CD4-positive, alpha-beta T cell treated with Interleukin-10 for 1 hour (primary cell): ENCODE data around the gene DTD1.
A peak's percentile ranks its signal among the peaks of the same experiment; 100 is the strongest.

Source experiments
- DNase-seq: peaks from one replicate; pipeline ENCODE4 v3.0.0-alpha.2; 2020

The DTD1 gene

GRCh38 chr20:18715564-18715963, 127.7 kb downstream of the DTD1 start:
- no peak for DNase-seq

DNA sequence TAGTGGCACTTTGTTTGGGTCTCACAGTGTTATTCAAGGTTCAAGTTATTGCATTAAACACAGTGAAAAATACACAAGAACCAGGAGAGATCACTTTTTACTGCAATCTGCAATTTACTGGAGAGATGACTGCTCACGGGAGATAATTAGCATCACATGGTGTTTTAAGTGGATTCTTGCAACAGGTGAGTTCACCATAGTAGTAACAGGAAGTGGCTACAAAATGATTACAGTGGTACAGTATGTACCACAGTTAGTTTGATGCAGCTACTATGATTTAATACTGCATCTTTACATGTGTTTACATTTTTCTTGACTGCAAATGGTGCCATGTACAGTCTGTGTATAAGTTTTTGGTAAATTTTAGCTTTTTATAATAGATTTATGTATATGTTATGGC, 129.2 kb downstream of the DTD1 start:
- no peak for DNase-seq

GRCh38 chr20:18718129-18718528, 130.3 kb downstream of the DTD1 start:
- no peak for DNase-seq

DNA sequence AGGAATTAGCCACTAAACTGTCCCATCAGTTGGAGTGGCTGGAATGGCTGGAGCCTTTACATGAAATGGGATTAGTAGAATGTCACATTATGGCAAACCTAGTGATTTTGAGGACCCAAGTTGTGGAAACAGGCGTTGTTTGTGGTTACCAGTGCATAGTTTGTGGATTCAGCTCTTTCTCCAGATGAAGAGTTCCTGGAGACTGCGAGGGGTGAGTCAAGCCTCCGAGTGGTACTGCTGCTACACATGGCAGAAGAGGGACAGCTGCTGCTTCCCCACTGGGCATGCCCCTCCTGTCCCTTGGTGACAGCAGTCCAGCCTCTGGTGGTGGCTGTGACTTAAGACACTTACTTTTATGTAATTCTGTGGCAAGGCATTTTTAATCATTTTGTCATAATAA, 131.6 kb downstream of the DTD1 start:
- DNase-seq, result no peak

GRCh38 chr20:18721551-18722115, 133.8 kb downstream of the DTD1 start:
- DNase-seq, result no peak

GRCh38 chr20:18722371-18722770, 134.5 kb downstream of the DTD1 start:
- no peak for DNase-seq

DNA sequence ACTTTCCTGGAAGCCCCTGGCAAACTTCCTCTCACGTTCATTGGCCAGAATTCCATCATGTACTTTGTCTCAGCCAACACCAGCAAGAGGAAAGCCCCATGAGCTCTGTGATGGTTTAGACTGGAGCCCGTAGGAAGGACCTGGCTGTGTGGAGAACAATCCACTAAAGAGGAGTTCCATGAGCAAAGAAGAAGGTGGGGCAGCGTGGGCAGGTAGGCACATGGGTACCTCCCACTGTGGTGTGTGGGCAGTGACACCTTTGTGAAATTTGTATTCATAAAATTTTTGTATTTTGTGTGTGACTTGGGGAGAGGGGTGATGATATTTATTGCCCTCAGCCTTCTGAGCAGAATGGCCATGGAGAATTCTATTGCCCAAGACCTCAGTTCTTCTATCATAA, 136.2 kb downstream of the DTD1 start:
- DNase-seq, result no peak

DNA sequence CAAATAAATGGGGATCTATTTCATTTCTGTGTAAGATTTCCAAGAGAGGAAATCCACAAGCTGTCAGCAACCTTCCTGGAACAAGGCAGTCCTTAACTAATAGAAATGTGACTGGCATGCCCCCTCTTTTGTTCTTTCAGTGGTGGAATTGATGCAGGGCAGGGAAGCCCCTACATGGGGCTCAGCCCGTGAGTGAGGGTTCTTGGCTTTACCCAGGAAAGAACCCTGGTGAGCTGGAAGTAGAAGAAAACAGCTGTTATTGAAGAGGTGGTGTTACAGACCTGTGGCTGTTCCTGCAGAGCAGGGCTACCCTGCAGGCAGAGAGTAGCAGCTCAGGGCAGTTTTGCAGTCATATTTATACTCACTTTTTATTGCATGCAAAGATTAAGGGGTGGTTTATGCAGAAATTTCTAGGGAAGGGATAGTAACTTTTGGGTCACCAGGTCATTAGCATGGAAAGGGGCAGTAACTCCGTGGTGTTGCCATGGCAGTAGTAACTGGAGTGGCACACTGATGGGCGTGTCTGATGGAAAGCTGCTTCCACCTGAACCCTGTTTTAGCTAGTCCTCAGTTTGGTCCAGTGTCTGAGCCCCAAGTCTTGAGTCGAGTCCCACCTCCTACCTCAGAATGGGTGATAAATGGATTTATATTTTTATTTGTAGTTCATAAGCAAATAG, 137.1 kb downstream of the DTD1 start:
- DNase-seq, result no peak

DNA sequence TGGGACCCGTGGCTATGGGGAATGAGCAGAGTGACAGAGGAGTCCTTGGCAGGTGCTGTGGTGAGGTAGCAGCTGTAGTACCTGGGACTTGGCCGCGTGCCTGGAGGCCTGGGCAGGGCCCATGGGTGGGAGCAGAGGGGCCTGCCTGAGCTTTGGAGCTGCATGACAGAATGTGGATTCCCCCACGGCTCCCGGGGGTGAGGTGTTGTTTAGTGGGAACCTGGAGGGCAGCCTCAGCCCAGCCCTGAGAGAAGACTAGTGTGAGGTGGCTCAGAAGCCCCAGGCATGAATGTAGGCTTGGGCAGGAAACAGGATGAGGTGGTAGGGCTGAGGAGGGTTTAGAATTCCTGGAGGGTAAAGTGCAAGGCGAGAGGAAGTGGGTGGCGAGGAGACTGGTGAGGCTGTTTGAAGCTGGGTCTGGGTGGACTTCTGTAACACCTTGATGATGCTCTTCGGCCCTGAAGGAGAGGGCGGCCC, 139.2 kb downstream of the DTD1 start:
- no peak for DNase-seq

- DNase-seq, result no peak
Measured at GRCh38 chr20:18728165-18728869, 140.5 kb downstream of the DTD1 start.

GRCh38 chr20:18728870-18729224, 141.0 kb downstream of the DTD1 start:
- no peak for DNase-seq

GRCh38 chr20:18729231-18729825, 141.5 kb downstream of the DTD1 start:
- DNase-seq, result no peak

DNA sequence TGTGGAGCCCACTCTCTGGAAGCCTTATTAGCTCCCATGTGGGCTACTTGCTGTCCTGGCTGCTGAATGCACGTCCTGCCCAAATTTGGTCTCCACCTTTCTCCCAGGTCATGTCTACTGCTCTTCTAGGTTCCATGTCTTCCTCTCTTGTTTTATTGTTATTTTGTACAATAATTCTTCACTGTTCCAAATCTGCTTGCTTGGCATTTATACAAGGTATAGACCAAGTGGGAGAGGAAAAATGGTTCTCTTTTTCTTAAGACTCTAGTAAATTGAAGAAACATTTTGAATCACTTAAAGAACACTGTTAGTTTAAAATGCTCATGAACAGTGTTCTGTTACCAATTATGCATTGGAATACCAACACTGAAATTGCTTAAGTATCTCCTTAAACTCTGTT, 144.1 kb downstream of the DTD1 start:
- DNase-seq, result no peak

- no peak for DNase-seq
Measured at GRCh38 chr20:18734525-18735189, 146.8 kb downstream of the DTD1 start.

GRCh38 chr20:18737140-18737539, 149.3 kb downstream of the DTD1 start:
- no peak for DNase-seq

DNA sequence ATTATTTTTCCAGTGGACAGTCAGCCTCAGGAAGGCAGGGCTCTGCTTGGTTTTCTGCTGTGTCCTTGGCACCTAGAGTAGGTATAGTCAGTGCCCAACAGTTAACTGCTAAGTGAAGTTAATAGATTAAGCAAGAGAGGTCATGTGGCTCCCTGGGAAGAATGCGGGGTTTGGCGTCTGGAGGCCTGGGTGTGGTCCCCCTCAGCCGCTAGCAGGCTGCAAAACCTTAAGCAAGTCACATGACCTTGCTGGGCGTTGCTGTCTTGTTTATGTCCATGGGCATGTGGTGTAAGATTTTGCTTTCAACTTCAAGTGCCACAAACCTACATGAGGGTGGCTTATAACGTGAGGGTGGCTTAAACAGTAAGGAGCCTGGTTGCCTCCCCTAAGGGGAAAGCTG, 150.2 kb downstream of the DTD1 start:
- DNase-seq, result peak; percentile 67

DNA sequence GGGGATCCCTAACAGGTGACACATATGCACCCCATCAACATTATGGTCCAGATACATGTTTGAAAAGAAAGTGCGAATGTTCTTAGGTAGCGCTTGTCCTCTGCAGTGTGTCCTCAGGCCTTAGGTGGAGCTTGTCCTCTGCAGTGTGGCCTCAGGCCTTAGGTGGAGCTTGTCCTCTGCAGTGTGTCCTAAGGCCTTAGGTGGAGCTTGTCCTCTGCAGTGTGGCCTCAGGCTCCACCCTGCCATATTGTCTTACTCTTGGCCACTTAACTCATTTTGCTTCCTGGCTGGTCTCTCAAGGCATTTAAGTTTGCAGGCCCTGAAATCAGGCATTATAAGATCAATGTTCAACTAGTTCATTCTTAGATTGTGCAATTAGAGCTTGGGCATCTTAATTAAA, 151.0 kb downstream of the DTD1 start:
- no peak for DNase-seq

DNA sequence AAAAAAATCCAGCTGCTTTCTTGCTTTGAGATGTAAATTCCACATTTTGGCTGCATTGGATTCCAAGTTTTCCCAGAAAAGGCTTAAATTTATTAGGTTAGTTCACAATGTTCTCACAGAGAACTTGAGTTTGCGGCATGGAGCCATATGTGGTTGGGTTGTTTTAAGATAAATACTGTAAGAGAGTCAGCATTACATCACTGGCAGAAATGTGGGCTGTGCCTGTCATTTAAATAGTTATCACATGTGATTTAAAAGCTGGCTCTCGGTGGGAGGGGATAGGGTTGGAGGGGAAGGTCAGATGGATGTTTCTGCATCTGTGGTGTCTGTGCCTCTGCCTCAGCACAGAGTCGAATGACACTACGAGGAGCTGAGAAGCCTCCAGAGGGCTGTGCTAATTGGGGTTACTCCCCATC, 151.9 kb downstream of the DTD1 start:
- DNase-seq, result no peak

DNA sequence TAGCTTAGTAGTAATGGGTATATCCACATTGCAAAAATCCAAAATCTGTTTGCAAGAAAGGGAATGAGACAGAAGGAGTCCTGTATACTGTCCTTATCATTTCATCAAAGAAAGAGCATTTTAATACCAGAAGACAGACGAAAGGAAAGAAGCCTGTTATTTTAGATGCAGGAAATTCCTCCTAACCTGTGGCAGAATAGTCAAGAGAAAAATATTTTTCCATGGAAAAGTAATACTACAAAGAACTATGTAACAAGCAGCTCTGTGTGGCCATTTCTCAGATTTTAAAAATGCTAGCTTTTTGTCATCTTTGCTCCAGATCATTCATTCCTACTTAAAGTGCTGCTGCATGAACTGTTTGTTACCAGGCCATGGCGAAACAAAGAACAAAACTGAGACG, 152.9 kb downstream of the DTD1 start:
- DNase-seq, result no peak

DNA sequence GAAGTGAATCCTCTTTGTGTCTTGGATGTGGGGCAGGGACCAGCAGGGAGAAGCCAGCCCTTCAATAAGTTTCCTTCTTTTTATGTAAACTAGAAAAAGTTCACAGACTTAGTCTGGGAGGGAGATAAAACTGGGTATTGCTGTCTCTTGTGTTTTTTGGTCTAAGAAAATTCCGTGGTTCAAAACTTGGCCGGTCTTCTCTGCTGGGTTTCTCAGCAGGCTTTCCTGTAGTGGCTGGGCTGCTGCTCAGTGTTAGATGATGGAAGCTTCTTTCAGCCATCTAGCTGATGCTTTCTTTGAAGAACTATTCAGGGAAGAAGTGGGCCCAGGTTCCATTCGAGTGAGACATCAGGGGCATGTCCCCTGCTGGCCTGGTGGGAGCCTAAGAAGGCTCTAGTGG, 155.0 kb downstream of the DTD1 start:
- DNase-seq, result no peak

DNA sequence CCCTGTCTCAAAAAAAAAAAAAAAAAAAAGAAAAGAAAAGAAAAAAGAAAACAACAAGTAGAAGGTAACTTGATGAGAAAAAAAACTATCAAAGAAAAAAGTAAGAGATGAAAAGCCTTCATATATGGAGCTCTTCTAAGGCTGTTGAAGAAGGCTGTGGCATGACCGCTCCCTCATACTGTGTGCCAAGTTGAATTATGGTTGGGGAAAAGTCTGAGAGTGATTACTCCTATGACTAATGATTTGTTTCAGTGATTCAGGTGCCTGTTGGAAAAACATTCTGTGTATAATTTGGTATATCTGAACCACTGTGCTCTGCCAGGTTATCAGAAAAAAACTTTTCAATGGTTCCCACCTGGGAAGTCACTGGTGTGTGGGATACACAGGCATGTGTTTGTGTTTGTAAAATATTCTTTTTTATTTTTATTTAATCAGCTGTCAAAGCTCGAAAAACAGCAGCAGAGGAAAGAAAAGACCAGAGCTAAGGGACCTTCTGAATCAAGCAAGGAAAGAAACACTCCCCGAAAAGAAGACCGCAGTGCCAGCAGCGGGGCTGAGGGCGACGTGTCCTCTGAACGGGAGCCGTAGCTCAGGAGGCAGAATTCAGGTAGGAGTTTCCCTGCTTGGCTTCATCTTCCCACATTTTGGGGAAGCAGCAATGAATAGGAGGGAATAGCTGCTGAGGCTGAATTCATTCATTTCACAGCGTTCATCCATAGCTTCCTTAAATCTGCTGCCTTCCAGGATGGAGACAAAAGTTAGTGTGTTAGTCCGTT, 156.0 kb downstream of the DTD1 start:
- DNase-seq, result no peak

GRCh38 chr20:18747090-18747489, 159.2 kb downstream of the DTD1 start:
- no peak for DNase-seq

DNA sequence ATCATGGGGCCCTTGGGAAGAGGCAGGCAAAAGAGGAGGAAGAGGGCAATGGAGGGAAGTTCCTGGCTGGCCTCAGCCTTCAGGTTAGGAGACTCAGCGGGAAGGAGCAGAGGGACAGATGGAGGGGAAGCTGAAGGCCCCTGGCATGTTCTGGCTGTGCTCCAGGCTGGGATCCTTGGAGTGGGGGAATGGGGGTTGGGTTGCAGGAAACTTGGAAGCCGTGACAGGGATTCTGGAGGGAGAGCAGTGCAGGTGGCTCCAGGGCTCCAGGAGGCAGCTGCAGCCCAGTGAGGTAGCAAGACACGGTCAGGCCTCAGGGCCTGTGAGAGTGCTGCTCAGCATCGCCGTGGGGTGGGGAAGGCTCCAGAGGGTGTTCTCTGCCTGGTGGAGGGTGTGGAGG, 161.1 kb downstream of the DTD1 start:
- no peak for DNase-seq
